GM21423 (cell line): ENCODE results near the gene ECPAS.
"Not testable (repeated sequence)": the region's sequence is repeated elsewhere in the genome, so short reads cannot be mapped to it uniquely, and the experiment has no call there.

Experiments
- ATAC-seq: cut with Tn5 transposase; IDR thresholded peaks from one replicate; pipeline ENCODE4 v1.9.1; 2021; ENCODE audit warnings: mild to moderate bottlenecking, moderate library complexity; ENCODE audit not compliant: unreplicated experiment

Gene ECPAS

GRCh38 chr9:111429175-111429574 is 55.0 kb downstream of the ECPAS start:
- no peak for ATAC-seq

- ATAC-seq, result no peak
Measured at GRCh38 chr9:111427186-111427585, 57.0 kb downstream of the ECPAS start.

- no peak for ATAC-seq
Measured at GRCh38 chr9:111423389-111423788, 60.8 kb downstream of the ECPAS start.

- no peak for ATAC-seq
Measured at GRCh38 chr9:111414406-111414805, 69.8 kb downstream of the ECPAS start.

- no peak for ATAC-seq
Measured at GRCh38 chr9:111413996-111414395, 70.2 kb downstream of the ECPAS start.

- no peak for ATAC-seq
Measured at GRCh38 chr9:111412280-111412679, 71.9 kb downstream of the ECPAS start.

- no peak for ATAC-seq
Measured at GRCh38 chr9:111411266-111411665, 72.9 kb downstream of the ECPAS start.

- ATAC-seq, result no peak
Measured at GRCh38 chr9:111407813-111408212, 76.4 kb downstream of the ECPAS start.

- no peak for ATAC-seq
Measured at GRCh38 chr9:111405701-111406100, 78.5 kb downstream of the ECPAS start.

GRCh38 chr9:111401486-111401885 is 82.7 kb downstream of the ECPAS start:
- not testable (repeated sequence) for ATAC-seq

GRCh38 chr9:111400564-111400898 is 83.7 kb downstream of the ECPAS start:
- no peak for ATAC-seq

GRCh38 chr9:111399772-111400563 is 84.2 kb downstream of the ECPAS start:
- no peak for ATAC-seq

- no peak for ATAC-seq
Measured at GRCh38 chr9:111399211-111399739, 84.9 kb downstream of the ECPAS start.

- no peak for ATAC-seq
Measured at GRCh38 chr9:111393971-111394370, 90.2 kb downstream of the ECPAS start.

- ATAC-seq, result no peak
Measured at GRCh38 chr9:111389406-111389805, 94.8 kb downstream of the ECPAS start.

- ATAC-seq, result no peak
Measured at GRCh38 chr9:111386386-111386785, 97.8 kb downstream of the ECPAS start.

GRCh38 chr9:111381006-111381405 is 103.2 kb downstream of the ECPAS start:
- ATAC-seq, result no peak

- no peak for ATAC-seq
Measured at GRCh38 chr9:111375817-111376564, 108.2 kb downstream of the ECPAS start.

- no peak for ATAC-seq
Measured at GRCh38 chr9:111375062-111375461, 109.1 kb downstream of the ECPAS start.

GRCh38 chr9:111372297-111372696 is 111.9 kb downstream of the ECPAS start:
- ATAC-seq, result no peak

- ATAC-seq, result no peak
Measured at GRCh38 chr9:111366978-111367377, 117.2 kb downstream of the ECPAS start.

GRCh38 chr9:111362526-111362925 is 121.7 kb downstream of the ECPAS start:
- ATAC-seq, result no peak
